Measurements from ENCODE around the gene CALHM6. TPM values are rescaled to one million over a fixed set of nuclear protein-coding genes. Genes with fewer than 3 reads are reported as not detected.

CALHM6 gene
- total and polyA plus RNA-seq, 2 of the 13 experiments (the other 11 are each of a cell fraction or from before 2014, with no cell fraction given) = not detected

DNA sequence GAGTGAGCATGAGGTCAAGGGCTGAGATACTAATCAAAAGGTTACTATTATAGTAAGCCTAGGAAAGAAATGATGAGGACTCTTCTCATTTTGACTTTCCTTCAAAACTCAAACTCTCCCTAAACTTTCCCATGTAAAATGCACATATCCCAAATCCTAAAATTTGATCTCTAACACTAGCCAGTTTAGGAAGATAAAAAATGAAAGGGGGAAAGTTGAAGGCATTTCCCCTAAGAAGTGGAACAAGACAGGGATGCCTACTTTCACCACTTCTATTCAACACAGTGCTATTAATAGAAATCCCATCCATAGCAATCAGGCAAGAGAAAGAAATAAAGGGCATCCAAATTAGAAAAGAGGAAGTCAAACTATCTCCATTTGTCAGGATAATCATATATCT, 47.4 kb downstream of the CALHM6 start:
- Histone ChIP-seq H3K4me1 (ENCODE audit: insufficient read depth, low read length) (no peaks in the 10 kb centered on the region), H3K79me2 (ENCODE audit: insufficient read depth, low read length) (no peaks in the 10 kb centered on the region), H3K27ac (ENCODE audit: extremely low read length, insufficient read depth, low read length) (no peak overlapping the region), H2AFZ (ENCODE audit: low read length) (no peak overlapping the region), H3K4me2 (ENCODE audit: low read depth, low read length) (no peak overlapping the region), H3K9me3 (ENCODE audit: low read length) (no peaks in the 10 kb centered on the region), H3K4me3 (replicated peaks in 1 of 3; ENCODE audit: insufficient read depth in 1 of 3, low read depth in 2 of 3, low read length in 3 of 3) (no peak overlapping the region), H3K27me3 (ENCODE audit: control insufficient read depth in 1 of 2, insufficient read depth in 2 of 2, low read length in 2 of 2) (no peaks in the 10 kb centered on the region), H4K20me1 (ENCODE audit: insufficient read depth, low read length) (no peaks in the 10 kb centered on the region), H3K9ac (ENCODE audit: insufficient read depth, low read depth, low read length) (no peak overlapping the region), H3K36me3 (replicated peaks in 1 of 2; ENCODE audit: control insufficient read depth in 1 of 2, insufficient read depth in 2 of 2, low read length in 2 of 2) (no peaks in the 10 kb centered on the region)
- BruUV-seq (replicated peaks) = no TSS peak
- intact Hi-C loops (cut with micrococcal nuclease; ENCODE audit: unreplicated experiment) = no loop called here
- CTCF ChIA-PET (ENCODE audit: low intra/inter-chr PET ratio, low total read pairs) = no interaction called here
- POLR2A ChIA-PET = no interaction called here
- no peak for TF ChIP-seq ZNF383 (CRISPR knock-in tag; IDR thresholded peaks at IDR 0.05; ENCODE audit: borderline replicate concordance)
- TF ChIP-seq ZNF790 (CRISPR knock-in tag; IDR thresholded peaks at IDR 0.05; ENCODE audit: borderline replicate concordance) = no peak
- no peak for TF ChIP-seq ZNF136 (CRISPR knock-in tag; IDR thresholded peaks at IDR 0.05; ENCODE audit: low read depth)
- no peak for TF ChIP-seq MIER3 (CRISPR knock-in tag; IDR thresholded peaks at IDR 0.05; ENCODE audit: borderline replicate concordance)
- TF ChIP-seq ZBTB7B (CRISPR knock-in tag; IDR thresholded peaks at IDR 0.05) = no peak
- no peak for DNase-seq (ENCODE audit: low spot score)
- in situ Hi-C loops (cut with HindIII; ENCODE audit: extremely low pct_ligation_motif_present, low pct_unique_long_range_greater_than_20kb) = no loop called here
- no peak for FAIRE-seq
- ATAC-seq = no peak

DNA sequence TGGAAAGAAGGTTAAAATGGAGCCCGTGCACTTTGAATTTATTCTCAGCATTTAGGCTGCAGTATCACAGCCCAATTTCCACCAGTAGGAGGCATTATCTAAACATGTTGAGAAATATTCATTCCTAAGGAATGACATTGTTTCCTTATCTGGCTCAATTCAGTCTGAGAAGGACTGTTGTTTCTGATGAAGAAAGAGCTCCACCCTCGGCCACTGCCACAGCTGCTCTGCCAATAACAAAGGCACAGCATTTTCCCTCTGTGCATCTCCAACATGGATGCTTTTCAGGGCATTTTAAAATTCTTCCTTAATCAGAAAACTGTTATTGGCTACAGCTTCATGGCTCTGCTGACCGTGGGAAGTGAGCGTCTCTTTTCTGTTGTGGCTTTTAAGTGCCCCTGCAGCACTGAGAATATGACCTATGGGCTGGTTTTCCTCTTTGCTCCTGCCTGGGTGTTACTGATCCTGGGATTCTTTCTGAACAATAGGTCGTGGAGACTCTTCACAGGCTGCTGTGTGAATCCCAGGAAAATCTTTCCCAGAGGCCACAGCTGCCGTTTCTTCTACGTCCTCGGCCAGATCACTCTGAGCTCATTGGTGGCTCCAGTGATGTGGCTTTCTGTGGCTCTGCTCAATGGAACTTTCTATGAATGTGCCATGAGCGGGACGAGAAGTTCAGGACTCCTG, 50.4 kb downstream of the CALHM6 start, which contains the start of gene CALHM5:
CALHM5 (plus strand) TSS at position 216 of the 687 bp plus-strand sequence; CDS start at position 274, 58 bp downstream.
- BruUV-seq (replicated peaks) = no TSS peak
- Histone ChIP-seq H3K27ac (ENCODE audit: extremely low read length, insufficient read depth, low read length) (no peak within 1 kb of the TSS), H3K4me2 (ENCODE audit: low read depth, low read length) (peak within 1 kb of the TSS; percentile 2; the same call in 1 of the 2 replicates)

More for the DNA sequence above, 50.4 kb downstream of the CALHM6 start, which contains the start of gene CALHM5:
- Histone ChIP-seq H2AFZ (ENCODE audit: low read length) (peak within 1 kb of the TSS; percentile 21), H3K4me1 (ENCODE audit: insufficient read depth, low read length) (no peaks in the 10 kb centered on the region), H3K36me3 (replicated peaks in 1 of 2; ENCODE audit: control insufficient read depth in 1 of 2, insufficient read depth in 2 of 2, low read length in 2 of 2) (no peaks in the 10 kb centered on the region), H3K27me3 (ENCODE audit: control insufficient read depth in 1 of 2, insufficient read depth in 2 of 2, low read length in 2 of 2) (no peaks in the 10 kb centered on the region), H3K79me2 (ENCODE audit: insufficient read depth, low read length) (no peaks in the 10 kb centered on the region), H3K9me3 (ENCODE audit: low read length) (no peaks in the 10 kb centered on the region), H3K9ac (ENCODE audit: insufficient read depth, low read depth, low read length) (no peak within 1 kb of the TSS), H3K4me3 (replicated peaks in 1 of 3; ENCODE audit: insufficient read depth in 1 of 3, low read depth in 2 of 3, low read length in 3 of 3) (no peak within 1 kb of the TSS), H4K20me1 (ENCODE audit: insufficient read depth, low read length) (no peaks in the 10 kb centered on the region)
- DNase-seq (ENCODE audit: low spot score) (no peak), ATAC-seq (peak; percentile 65), FAIRE-seq (no peak)
- in situ Hi-C loops (cut with HindIII; ENCODE audit: extremely low pct_ligation_motif_present, low pct_unique_long_range_greater_than_20kb) = no loop called here
- CTCF ChIA-PET (ENCODE audit: low intra/inter-chr PET ratio, low total read pairs) = interaction anchor here (1.3 kb wide), 2 partner anchors 21 to 50 kb away, joined by 3 to 5 read pairs; no protein-coding TSS in a partner anchor
- POLR2A ChIA-PET = no interaction called here
- TF ChIP-seq XRCC5 (optimal IDR thresholded peaks at IDR 0.05; ENCODE audit: low read length) = no peak
- TF ChIP-seq, protein P1, sequence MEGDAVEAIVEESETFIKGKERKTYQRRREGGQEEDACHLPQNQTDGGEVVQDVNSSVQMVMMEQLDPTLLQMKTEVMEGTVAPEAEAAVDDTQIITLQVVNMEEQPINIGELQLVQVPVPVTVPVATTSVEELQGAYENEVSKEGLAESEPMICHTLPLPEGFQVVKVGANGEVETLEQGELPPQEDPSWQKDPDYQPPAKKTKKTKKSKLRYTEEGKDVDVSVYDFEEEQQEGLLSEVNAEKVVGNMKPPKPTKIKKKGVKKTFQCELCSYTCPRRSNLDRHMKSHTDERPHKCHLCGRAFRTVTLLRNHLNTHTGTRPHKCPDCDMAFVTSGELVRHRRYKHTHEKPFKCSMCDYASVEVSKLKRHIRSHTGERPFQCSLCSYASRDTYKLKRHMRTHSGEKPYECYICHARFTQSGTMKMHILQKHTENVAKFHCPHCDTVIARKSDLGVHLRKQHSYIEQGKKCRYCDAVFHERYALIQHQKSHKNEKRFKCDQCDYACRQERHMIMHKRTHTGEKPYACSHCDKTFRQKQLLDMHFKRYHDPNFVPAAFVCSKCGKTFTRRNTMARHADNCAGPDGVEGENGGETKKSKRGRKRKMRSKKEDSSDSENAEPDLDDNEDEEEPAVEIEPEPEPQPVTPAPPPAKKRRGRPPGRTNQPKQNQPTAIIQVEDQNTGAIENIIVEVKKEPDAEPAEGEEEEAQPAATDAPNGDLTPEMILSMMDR (CRISPR knock-in tag; IDR thresholded peaks at IDR 0.05) = peak; percentile 42
- TF ChIP-seq SOX6 (IDR thresholded peaks at IDR 0.05) = no peak
- TF ChIP-seq SOX6 (CRISPR knock-in tag; IDR thresholded peaks at IDR 0.05) = peak; percentile 16; the same call in 1 of the 2 replicates
- peak; percentile 41 for TF ChIP-seq STAG1 (CRISPR knock-in tag; IDR thresholded peaks at IDR 0.05)
- 20% methylated on average over 10 of the region's 10 CpGs for WGBS (ENCODE audit: low lambda C conversion rate)
- intact Hi-C loops (cut with micrococcal nuclease; ENCODE audit: unreplicated experiment) = no loop called here

Data from HepG2 (cell line).